Inflammatory macrophage treated with lipopolysaccharide for 4 hours (primary cell): Measurements from ENCODE around the gene TTI1.
"Not testable (repeated sequence)": the region's sequence is repeated elsewhere in the genome, so short reads cannot be mapped to it uniquely, and the experiment has no call there.

Source experiments
- DNase-seq: peaks from one replicate; pipeline ENCODE4 v3.0.0-alpha.2; 2020

The TTI1 gene

GRCh38 chr20:37986873-37987601 lies 46.2 kb downstream of the TTI1 start:
- DNase-seq: no peak

GRCh38 chr20:37986044-37986858 lies 47.0 kb downstream of the TTI1 start:
- no peak for DNase-seq

- DNase-seq: no peak
These were observed 49.1 kb downstream of the TTI1 start for GRCh38 chr20:37984018-37984785.

GRCh38 chr20:37983286-37983685 lies 50.0 kb downstream of the TTI1 start:
- DNase-seq: no peak

- DNase-seq: no peak
These were observed 51.7 kb downstream of the TTI1 start for GRCh38 chr20:37981568-37981967.

- DNase-seq: no peak
These were observed 52.4 kb downstream of the TTI1 start for GRCh38 chr20:37980876-37981275.

- no peak for DNase-seq
These were observed 52.9 kb downstream of the TTI1 start for GRCh38 chr20:37980383-37980782.

GRCh38 chr20:37979021-37979985 lies 54.0 kb downstream of the TTI1 start:
- no peak for DNase-seq

GRCh38 chr20:37977786-37978185 lies 55.5 kb downstream of the TTI1 start:
- no peak for DNase-seq

- no peak for DNase-seq
These were observed 55.9 kb downstream of the TTI1 start for GRCh38 chr20:37977338-37977737.

GRCh38 chr20:37976887-37977286 lies 56.4 kb downstream of the TTI1 start:
- no peak for DNase-seq

- DNase-seq: no peak
These were observed 60.0 kb downstream of the TTI1 start for GRCh38 chr20:37973059-37973910.

GRCh38 chr20:37972256-37973058 lies 60.8 kb downstream of the TTI1 start:
- DNase-seq: no peak

GRCh38 chr20:37971561-37972127 lies 61.6 kb downstream of the TTI1 start:
- DNase-seq: no peak

GRCh38 chr20:37970856-37971245 lies 62.4 kb downstream of the TTI1 start:
- no peak for DNase-seq

- DNase-seq: no peak
These were observed 63.1 kb downstream of the TTI1 start for GRCh38 chr20:37969949-37970855.

- DNase-seq: no peak
These were observed 64.3 kb downstream of the TTI1 start for GRCh38 chr20:37968841-37969401.

GRCh38 chr20:37963483-37963882 lies 69.8 kb downstream of the TTI1 start:
- DNase-seq: not testable (repeated sequence)

GRCh38 chr20:37961066-37961465 lies 72.2 kb downstream of the TTI1 start:
- no peak for DNase-seq
